Activated CD4-positive, alpha-beta T cell treated with anti-CD3 and anti-CD28 coated beads, Interleukin-2, Interleukin-6, amounts not matched to agents 100 ng/mL and 50 ng/mL, durations not matched to agents 16 hours and 8 hours (primary cell): Measurements from ENCODE around the gene KCNJ5.
"Not testable (repeated sequence)": the region's sequence is repeated elsewhere in the genome, so short reads cannot be mapped to it uniquely, and the experiment has no call there.

Source experiments
- DNase-seq: peaks from one replicate; pipeline ENCODE4 v3.0.0-alpha.2; 2020

KCNJ5 gene

GRCh38 chr11:128914216-128915148 is 23.3 kb downstream of the KCNJ5 start:
- DNase-seq, result no peak

- DNase-seq, result no peak
Measured at GRCh38 chr11:128915149-128915521, 24.0 kb downstream of the KCNJ5 start.

- DNase-seq, result no peak
Measured at GRCh38 chr11:128916037-128916572, 24.9 kb downstream of the KCNJ5 start.

GRCh38 chr11:128916681-128917080 is 25.5 kb downstream of the KCNJ5 start:
- DNase-seq, result no peak

- no peak for DNase-seq
Measured at GRCh38 chr11:128917144-128917724, 26.1 kb downstream of the KCNJ5 start.

GRCh38 chr11:128919216-128919615 is 28.1 kb downstream of the KCNJ5 start:
- no peak for DNase-seq

- not testable (repeated sequence) for DNase-seq
Measured at GRCh38 chr11:128919635-128920034, 28.5 kb downstream of the KCNJ5 start.

- DNase-seq, result no peak
Measured at GRCh38 chr11:128920666-128921065, 29.5 kb downstream of the KCNJ5 start.

- DNase-seq, result no peak
Measured at GRCh38 chr11:128921793-128922192, 30.6 kb downstream of the KCNJ5 start.

GRCh38 chr11:128924104-128924503 is 32.9 kb downstream of the KCNJ5 start:
- no peak for DNase-seq

GRCh38 chr11:128924510-128925249 is 33.5 kb downstream of the KCNJ5 start:
- no peak for DNase-seq

GRCh38 chr11:128925250-128925600 is 34.1 kb downstream of the KCNJ5 start:
- no peak for DNase-seq

- no peak for DNase-seq
Measured at GRCh38 chr11:128926000-128926399, 34.8 kb downstream of the KCNJ5 start.

GRCh38 chr11:128926437-128927107 is 35.4 kb downstream of the KCNJ5 start:
- no peak for DNase-seq

GRCh38 chr11:128927108-128927461 is 35.9 kb downstream of the KCNJ5 start:
- no peak for DNase-seq

- no peak for DNase-seq
Measured at GRCh38 chr11:128927683-128928336, 36.7 kb downstream of the KCNJ5 start.

GRCh38 chr11:128928400-128928799 is 37.2 kb downstream of the KCNJ5 start:
- no peak for DNase-seq

- DNase-seq, result no peak
Measured at GRCh38 chr11:128929468-128929867, 38.3 kb downstream of the KCNJ5 start.

GRCh38 chr11:128929991-128930390 is 38.8 kb downstream of the KCNJ5 start:
- no peak for DNase-seq

- DNase-seq, result no peak
Measured at GRCh38 chr11:128931066-128931465, 39.9 kb downstream of the KCNJ5 start.

- no peak for DNase-seq
Measured at GRCh38 chr11:128931668-128932067, 40.5 kb downstream of the KCNJ5 start.

GRCh38 chr11:128933481-128934178 is 42.5 kb downstream of the KCNJ5 start:
- DNase-seq, result no peak
